Testis (tissue), 3 donors: ENCODE results near the gene XPA. TPM values are rescaled to one million over a fixed set of nuclear protein-coding genes. Genes with fewer than 3 reads are reported as not detected.

ENCODE experiments used
- DNase-seq: peaks from one replicate; pipeline ENCODE4 v3.0.0-alpha.2; 2019
- H3K27ac ChIP-seq, 2 donors: fragments of 200-600 bp; sonication (generic); one replicate each; pipeline ENCODE4 v1.5.1; 2019
- H3K27me3 ChIP-seq: fragments of 200-600 bp; sonication (generic); one replicate; pipeline ENCODE4 v1.5.1; 2019
- H3K36me3 ChIP-seq: fragments of 200-600 bp; sonication (generic); one replicate; pipeline ENCODE4 v1.5.1; 2017; ENCODE audit warnings: low read depth; ENCODE audit errors: missing control alignments
- H3K4me1 ChIP-seq: fragments of 200-600 bp; sonication (generic); one replicate; pipeline ENCODE4 v1.5.1; 2019
- H3K4me3 ChIP-seq, 2 donors: fragments of 200-600 bp; sonication (generic); one replicate each; pipeline ENCODE4 v1.5.1; 2017 to 2019
- H3K9me3 ChIP-seq: fragments of 200-600 bp; sonication (generic); one replicate; pipeline ENCODE4 v1.5.1; 2017
- POLR2A ChIP-seq: fragments of 450-650 bp; IDR thresholded peaks from one replicate; pipeline ENCODE4 v1.6.1; 2017; ENCODE audit warnings: antibody characterized with exemption, mild to moderate bottlenecking, moderate library complexity
- WGBS, 2 donors: methylation state at CpG; one replicate each; pipeline ENCODE4 v1.1.5; 2018; 5-methylcytosine and 5-hydroxymethylcytosine counted together
- intact Hi-C: fragments of 100-400 bp; cut with DNase I; formaldehyde crosslinking; loops from one replicate; pipeline ENCODE4 v1.15.1; 2023; ENCODE audit warnings: low total_unique reads
- polyA plus RNA-seq: library from polyadenylated mRNA; stranded (reverse); fragments of 350-450 nt; fragmentation: Illumina TruSeq; extraction: RNeasy Lipid Tissue Mini Kit (QIAGEN cat#74804); gene quantifications from one replicate; pipeline ENCODE4 v1.2.3, GENCODE V29; 2014; ENCODE audit warnings: low read depth, low replicate concordance; ENCODE audit not compliant: insufficient read depth
- total RNA-seq, 2 donors: library from RNA; depleted of rRNA; stranded (reverse); fragments of >200 nt; gene quantifications; one replicate each; pipeline ENCODE4 v1.2.3, GENCODE V29; 2016
- TF ChIP-seq, protein P1 (sequence below), 3 experiments: fragments of 450-650 bp in 2 of 3; fragments of 200-600 bp in 1 of 3; sonication (generic) in 1 of 3; IDR thresholded peaks; one replicate each; pipeline ENCODE4 v1.5.1; 2016 to 2019; ENCODE audit warnings: antibody characterized with exemption in 3 of 3, mild to moderate bottlenecking in 2 of 3, moderate library complexity in 1 of 3

Gene XPA
- total and polyA plus RNA-seq, 3 donors from 2014 or later: 7.3 to 10.6 (median 10.6) TPM

DNA sequence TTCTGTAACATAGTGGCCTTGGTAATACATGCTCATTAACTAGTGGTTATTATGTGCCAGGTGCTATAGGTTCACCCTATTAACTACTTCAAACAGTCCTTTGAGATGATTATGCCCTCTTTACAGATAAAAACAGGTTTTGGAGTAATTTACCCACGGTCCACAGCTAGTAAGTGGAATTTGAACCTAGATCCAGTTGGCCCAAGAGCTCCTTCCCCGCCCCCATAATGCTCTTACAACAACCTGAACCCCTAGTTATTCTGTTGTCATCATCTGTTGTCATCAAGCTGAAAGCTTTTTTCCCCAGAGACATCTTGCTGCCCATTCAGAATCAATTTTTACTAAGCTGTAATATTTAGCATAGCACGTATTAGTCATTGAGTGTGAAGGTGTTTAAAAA, 23.2 kb downstream of the XPA start:
- H3K36me3 ChIP-seq: no peaks in the 10 kb centered on the region
- no peak for DNase-seq
- H3K4me3 ChIP-seq: no peak overlapping the region
- no peaks in the 10 kb centered on the region for H3K4me1 ChIP-seq
- no peak overlapping the region for H3K27ac ChIP-seq
- no peak for TF ChIP-seq POLR2A
- TF ChIP-seq, protein P1, sequence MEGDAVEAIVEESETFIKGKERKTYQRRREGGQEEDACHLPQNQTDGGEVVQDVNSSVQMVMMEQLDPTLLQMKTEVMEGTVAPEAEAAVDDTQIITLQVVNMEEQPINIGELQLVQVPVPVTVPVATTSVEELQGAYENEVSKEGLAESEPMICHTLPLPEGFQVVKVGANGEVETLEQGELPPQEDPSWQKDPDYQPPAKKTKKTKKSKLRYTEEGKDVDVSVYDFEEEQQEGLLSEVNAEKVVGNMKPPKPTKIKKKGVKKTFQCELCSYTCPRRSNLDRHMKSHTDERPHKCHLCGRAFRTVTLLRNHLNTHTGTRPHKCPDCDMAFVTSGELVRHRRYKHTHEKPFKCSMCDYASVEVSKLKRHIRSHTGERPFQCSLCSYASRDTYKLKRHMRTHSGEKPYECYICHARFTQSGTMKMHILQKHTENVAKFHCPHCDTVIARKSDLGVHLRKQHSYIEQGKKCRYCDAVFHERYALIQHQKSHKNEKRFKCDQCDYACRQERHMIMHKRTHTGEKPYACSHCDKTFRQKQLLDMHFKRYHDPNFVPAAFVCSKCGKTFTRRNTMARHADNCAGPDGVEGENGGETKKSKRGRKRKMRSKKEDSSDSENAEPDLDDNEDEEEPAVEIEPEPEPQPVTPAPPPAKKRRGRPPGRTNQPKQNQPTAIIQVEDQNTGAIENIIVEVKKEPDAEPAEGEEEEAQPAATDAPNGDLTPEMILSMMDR (IDR thresholded peaks at IDR 0.05): no peak
- intact Hi-C loops: no loop called here
- WGBS, 2 donors: 97 to 98% methylated on average over 3 of the region's 3 CpGs
- no peaks in the 10 kb centered on the region for H3K9me3 ChIP-seq
- no peaks in the 10 kb centered on the region for H3K27me3 ChIP-seq

- H3K36me3 ChIP-seq: no peaks in the 10 kb centered on the region
Measured at GRCh38 chr9:97672403-97672802, 24.7 kb downstream of the XPA start.

GRCh38 chr9:97670586-97670985, 26.6 kb downstream of the XPA start:
- Histone ChIP-seq H3K4me3 (no peak overlapping the region), H3K27ac (no peak overlapping the region), H3K27me3 (no peaks in the 10 kb centered on the region), H3K9me3 (no peaks in the 10 kb centered on the region), H3K4me1 (no peaks in the 10 kb centered on the region), H3K36me3 (no peaks in the 10 kb centered on the region)
- 41 to 42% methylated on average over 3 of the region's 3 CpGs for WGBS, 2 donors
- DNase-seq: peak; percentile 57
- intact Hi-C loops: no loop called here
- no peak for TF ChIP-seq POLR2A
- TF ChIP-seq, protein P1 (IDR thresholded peaks at IDR 0.05): no peak

More at GRCh38 chr9:97672403-97672802, 24.7 kb downstream of the XPA start:
- H3K4me3 ChIP-seq: no peak overlapping the region
- H3K27ac ChIP-seq: no peak overlapping the region
- H3K27me3 ChIP-seq: no peaks in the 10 kb centered on the region
- DNase-seq: no peak
- no peaks in the 10 kb centered on the region for H3K9me3 ChIP-seq
- WGBS, 2 donors: 90 to 96% methylated on average over 3 of the region's 3 CpGs
- H3K4me1 ChIP-seq: no peaks in the 10 kb centered on the region
- intact Hi-C loops: no loop called here
- TF ChIP-seq POLR2A: no peak
- TF ChIP-seq, protein P1 (IDR thresholded peaks at IDR 0.05): no peak

DNA sequence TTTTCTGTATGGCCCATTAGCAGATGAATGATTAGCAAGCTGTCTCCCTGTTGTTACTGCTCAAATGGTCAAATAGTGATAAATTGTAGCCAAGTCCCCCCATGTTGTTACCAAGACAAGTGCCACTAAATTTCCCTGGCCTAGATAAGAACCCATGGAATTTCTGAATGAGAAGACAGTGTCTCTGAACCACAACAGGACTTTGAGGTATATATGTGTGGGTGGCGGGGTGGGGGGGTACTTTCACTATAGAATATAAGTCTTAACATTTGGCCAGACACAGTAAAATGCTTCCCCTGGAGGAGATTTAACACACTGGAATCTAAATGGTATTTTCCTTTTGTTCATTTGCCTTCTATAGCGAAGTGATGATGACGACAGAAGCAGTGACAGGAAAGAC, 28.7 kb downstream of the XPA start:
- no peak for TF ChIP-seq POLR2A
- TF ChIP-seq, protein P1 (IDR thresholded peaks at IDR 0.05): no peak
- no peaks in the 10 kb centered on the region for H3K9me3 ChIP-seq
- no peaks in the 10 kb centered on the region for H3K27me3 ChIP-seq
- DNase-seq: no peak
- H3K4me1 ChIP-seq: no peaks in the 10 kb centered on the region
- intact Hi-C loops: no loop called here
- H3K36me3 ChIP-seq: no peaks in the 10 kb centered on the region
- WGBS, 2 donors: 98% methylated on average over 3 of the region's 3 CpGs
- no peak overlapping the region for H3K4me3 ChIP-seq
- H3K27ac ChIP-seq: no peak overlapping the region

GRCh38 chr9:97666907-97667686, 30.0 kb downstream of the XPA start:
- no peak for DNase-seq
- Histone ChIP-seq H3K4me1 (no peaks in the 10 kb centered on the region), H3K36me3 (no peaks in the 10 kb centered on the region), H3K4me3 (no peak overlapping the region), H3K9me3 (no peaks in the 10 kb centered on the region), H3K27me3 (no peaks in the 10 kb centered on the region), H3K27ac (no peak overlapping the region)
- 83 to 84% methylated on average over 5 of the region's 5 CpGs for whole genome bisulfite sequencing, 2 donors
- intact Hi-C loops: no loop called here
- TF ChIP-seq, protein P1 (IDR thresholded peaks at IDR 0.05): no peak
- no peak for TF ChIP-seq POLR2A
